Type B pancreatic cell (in vitro differentiated cells): Measurements from ENCODE around the gene SLCO1A2. TPM values are rescaled to one million over a fixed set of nuclear protein-coding genes. Genes with fewer than 3 reads are reported as not detected.
"Not testable (repeated sequence)": the region's sequence is repeated elsewhere in the genome, so short reads cannot be mapped to it uniquely, and the experiment has no call there.

Experiments used
- DNase-seq: peaks from one replicate; pipeline ENCODE4 v3.0.0; 2021; ENCODE audit warnings: mixed read lengths; ENCODE audit not compliant: unreplicated experiment; ENCODE audit errors: extremely low spot score
- H3K27ac Mint-ChIP-seq: 2 replicates; pipeline ENCODE4 v1.8.0; 2021; ENCODE audit warnings: mild to moderate bottlenecking, mixed read lengths
- H3K27me3 Mint-ChIP-seq: 2 replicates; pipeline ENCODE4 v1.8.0; 2021; ENCODE audit warnings: mixed read lengths
- H3K36me3 Mint-ChIP-seq: 2 replicates; pipeline ENCODE4 v1.8.0; 2021; ENCODE audit warnings: mixed read lengths
- H3K4me1 Mint-ChIP-seq: one replicate; pipeline ENCODE4 v1.8.0; 2021; ENCODE audit warnings: mixed read lengths; ENCODE audit not compliant: unreplicated experiment
- H3K4me3 Mint-ChIP-seq: 2 replicates; pipeline ENCODE4 v1.8.0; 2021; ENCODE audit warnings: mild to moderate bottlenecking, mixed read lengths
- H3K9me3 Mint-ChIP-seq: 2 replicates; pipeline ENCODE4 v1.8.0; 2021; ENCODE audit warnings: mixed read lengths
- CTCF ChIP-seq: fragments of 200-600 bp; sonication (generic); conservative IDR thresholded peaks from 2 replicates; pipeline ENCODE4 v1.5.0; 2021; ENCODE audit warnings: antibody characterized with exemption, mild to moderate bottlenecking
- long read RNA-seq: library from polyadenylated mRNA; unstranded; transcript quantifications from one replicate; pipeline ENCODE4 v2.0.0, GENCODE V29; 2020
- total RNA-seq: library from RNA; stranded (reverse); gene quantifications from 2 replicates; pipeline ENCODE4 v1.2.1, GENCODE V29; 2021; ENCODE audit warnings: low replicate concordance

Gene SLCO1A2, protein sequence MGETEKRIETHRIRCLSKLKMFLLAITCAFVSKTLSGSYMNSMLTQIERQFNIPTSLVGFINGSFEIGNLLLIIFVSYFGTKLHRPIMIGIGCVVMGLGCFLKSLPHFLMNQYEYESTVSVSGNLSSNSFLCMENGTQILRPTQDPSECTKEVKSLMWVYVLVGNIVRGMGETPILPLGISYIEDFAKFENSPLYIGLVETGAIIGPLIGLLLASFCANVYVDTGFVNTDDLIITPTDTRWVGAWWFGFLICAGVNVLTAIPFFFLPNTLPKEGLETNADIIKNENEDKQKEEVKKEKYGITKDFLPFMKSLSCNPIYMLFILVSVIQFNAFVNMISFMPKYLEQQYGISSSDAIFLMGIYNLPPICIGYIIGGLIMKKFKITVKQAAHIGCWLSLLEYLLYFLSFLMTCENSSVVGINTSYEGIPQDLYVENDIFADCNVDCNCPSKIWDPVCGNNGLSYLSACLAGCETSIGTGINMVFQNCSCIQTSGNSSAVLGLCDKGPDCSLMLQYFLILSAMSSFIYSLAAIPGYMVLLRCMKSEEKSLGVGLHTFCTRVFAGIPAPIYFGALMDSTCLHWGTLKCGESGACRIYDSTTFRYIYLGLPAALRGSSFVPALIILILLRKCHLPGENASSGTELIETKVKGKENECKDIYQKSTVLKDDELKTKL
- total RNA-seq: 0.82 and 10.7 TPM in 2 replicates
- long read RNA-seq, partial matches to known transcripts: 9 of 33 reads
- long read RNA-seq, other reads (novel, unspliced or antisense): 24 of 33 reads

- no peak for TF ChIP-seq CTCF
- no peaks in the 10 kb centered on the region for H3K4me1 Mint-ChIP-seq
- H3K36me3 Mint-ChIP-seq: peaks cover 5% of the 10 kb centered on the region
- H3K4me3 Mint-ChIP-seq: no peak within 1 kb of the TSS
- H3K9me3 Mint-ChIP-seq: peaks cover 7% of the 10 kb centered on the region
- H3K27me3 Mint-ChIP-seq: no peaks in the 10 kb centered on the region
- no peak for DNase-seq
- no peak within 1 kb of the TSS for H3K27ac Mint-ChIP-seq
Observed at GRCh38 chr12:21334771-21335325, at the start of gene SLCO1A2. Gene SLCO1A2, minus strand, starts transcription at chr12:21334917. Its CDS starts 270 bp downstream, at chr12:21334647.

DNA sequence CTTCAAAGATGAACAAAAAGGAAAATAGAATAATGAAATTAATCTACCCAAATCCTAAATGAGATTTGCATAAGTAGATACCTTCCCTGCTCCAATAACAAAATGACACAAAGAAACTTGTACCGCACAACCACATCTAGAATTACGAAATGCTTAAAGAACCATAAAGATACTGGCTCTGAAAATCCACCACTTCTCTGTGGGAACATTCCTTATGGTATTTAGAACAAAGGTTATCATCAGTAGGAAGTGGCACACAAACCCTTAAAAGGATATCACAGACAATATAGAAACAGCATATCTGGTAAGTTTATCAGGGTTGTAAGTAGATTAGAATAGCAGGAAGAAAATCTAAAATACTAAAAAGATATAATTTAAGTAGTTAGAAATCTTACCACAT lies 49.5 kb upstream of the SLCO1A2 start:
- H3K27me3 Mint-ChIP-seq: no peaks in the 10 kb centered on the region
- no peak for TF ChIP-seq CTCF
- no peaks in the 10 kb centered on the region for H3K9me3 Mint-ChIP-seq
- no peaks in the 10 kb centered on the region for H3K36me3 Mint-ChIP-seq
- H3K4me1 Mint-ChIP-seq: no peaks in the 10 kb centered on the region
- no peak overlapping the region for H3K4me3 Mint-ChIP-seq
- no peak overlapping the region for H3K27ac Mint-ChIP-seq
- no peak for DNase-seq

DNA sequence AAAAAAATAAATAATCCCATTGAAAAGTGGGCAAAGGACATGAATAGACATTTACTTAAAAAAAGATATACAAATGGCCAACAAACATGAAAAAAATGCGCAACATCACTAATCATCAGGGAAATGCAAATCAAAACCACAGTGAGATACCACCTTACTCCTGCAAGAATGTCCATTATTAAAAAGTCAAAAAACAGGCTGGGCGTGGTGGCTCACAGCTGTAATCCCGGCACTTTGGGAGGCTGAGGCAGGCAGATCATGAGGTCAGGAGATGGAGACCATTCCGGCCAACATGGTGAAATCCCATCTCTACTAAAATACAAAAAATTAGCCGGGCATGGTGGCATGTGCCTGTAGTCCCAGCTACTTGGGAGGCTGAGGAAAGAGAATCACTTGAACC lies 46.6 kb upstream of the SLCO1A2 start:
- not testable (repeated sequence) for H3K9me3 Mint-ChIP-seq, H3K36me3 Mint-ChIP-seq, DNase-seq, H3K27ac Mint-ChIP-seq, H3K4me1 Mint-ChIP-seq, H3K4me3 Mint-ChIP-seq, H3K27me3 Mint-ChIP-seq

GRCh38 chr12:21379218-21379617 lies 44.5 kb upstream of the SLCO1A2 start:
- Mint-ChIP-seq H3K27me3 (no peaks in the 10 kb centered on the region), H3K27ac (no peak overlapping the region), H3K4me3 (no peak overlapping the region), H3K9me3 (no peaks in the 10 kb centered on the region), H3K4me1 (no peaks in the 10 kb centered on the region), H3K36me3 (no peaks in the 10 kb centered on the region)
- TF ChIP-seq CTCF: no peak
- DNase-seq: no peak

- no peaks in the 10 kb centered on the region for H3K4me1 Mint-ChIP-seq
- TF ChIP-seq CTCF: no peak
- H3K27ac Mint-ChIP-seq: no peak within 1 kb of the TSS
- no peak for DNase-seq
- H3K27me3 Mint-ChIP-seq: peaks cover 5% of the 10 kb centered on the region
- H3K9me3 Mint-ChIP-seq: no peaks in the 10 kb centered on the region
- H3K4me3 Mint-ChIP-seq: no peak within 1 kb of the TSS
- no peaks in the 10 kb centered on the region for H3K36me3 Mint-ChIP-seq
Observed at GRCh38 chr12:21372602-21373001, 37.9 kb upstream of the SLCO1A2 start, which contains the start of gene IAPP. Gene IAPP, plus strand, starts transcription at chr12:21372902. Its CDS starts 450 bp downstream, at chr12:21373352.
